Endothelial cell of umbilical vein (primary cell): ENCODE measurements around the gene NR5A2. TPM values are rescaled to one million over a fixed set of nuclear protein-coding genes. Genes with fewer than 3 reads are reported as not detected.

ENCODE experiments used
- BruUV-seq: library from RNA; stranded (reverse); fragments of 400-500 nt; replicated peaks from 2 replicates; lab custom pipeline; 2021; lab: Mats Ljungman, UMichigan
- CTCF ChIA-PET: fragments of 300-600, 350-600 bp; sonication (Branson Sonifier 250); formaldehyde crosslinking; loops from one replicate; lab custom pipeline; 2021; ENCODE audit warnings: antibody characterized with exemption, inconsistent platforms; lab: Charles Lee
- POLR2A ChIA-PET: fragments of 300-600, 350-600 bp; sonication (Branson Sonifier 250); formaldehyde crosslinking; loops from one replicate; lab custom pipeline; 2021; ENCODE audit warnings: antibody characterized with exemption, inconsistent platforms; lab: Charles Lee
- DNase-seq: peaks from one replicate; pipeline ENCODE4 v3.0.0-alpha.2; 2011; ENCODE audit warnings: low read depth, low spot score
- FAIRE-seq: peaks from 2 replicates; lab custom pipeline; 2011; peaks lifted over from hg19 to GRCh38; lab: Jason Lieb, UNC
- H2AFZ ChIP-seq: 2 replicates; pipeline ENCODE4 v1.6.0; 2012; ENCODE audit warnings: low read depth, low read length, control low read depth, inconsistent platforms
- H3K27ac ChIP-seq: 2 replicates; pipeline ENCODE4 v1.5.1; 2011; ENCODE audit warnings: low read depth, mild to moderate bottlenecking, control low read depth, low read length, moderate library complexity; ENCODE audit not compliant: insufficient read depth
- H3K27me3 ChIP-seq, 2 experiments: 2 replicates each; pipeline versions ENCODE4 v1.6.0 to v1.6.1; 2011; ENCODE audit warnings: low read length in 2 of 2, mixed read lengths in 1 of 2; ENCODE audit not compliant: control insufficient read depth in 2 of 2, insufficient read depth in 2 of 2
- H3K36me3 ChIP-seq, 2 experiments: 2 replicates in 1 of 2; 3 replicates in 1 of 2; pipeline ENCODE4 v1.5.1; 2011; ENCODE audit warnings: low read length in 2 of 2, mild to moderate bottlenecking in 1 of 2, moderate library complexity in 1 of 2; ENCODE audit not compliant: control insufficient read depth in 2 of 2, insufficient read depth in 2 of 2; ENCODE audit errors: extremely low read depth in 1 of 2
- H3K4me1 ChIP-seq: 3 replicates; pipeline ENCODE4 v1.5.1; 2011; ENCODE audit warnings: mild to moderate bottlenecking, low read length; ENCODE audit not compliant: control insufficient read depth, insufficient read depth; ENCODE audit errors: extremely low read depth
- H3K4me2 ChIP-seq: 2 replicates; pipeline ENCODE4 v1.6.1; 2011; ENCODE audit warnings: low read length, control low read depth, mixed read lengths; ENCODE audit not compliant: insufficient read depth
- H3K4me3 ChIP-seq, 3 experiments: fragments of 200-600 bp in 1 of 3; sonication (generic), shearing (Covaris generic) in 1 of 3; replicated peaks in 1 of 3; 2 replicates each; pipeline ENCODE4 v1.5.1; 2011 to 2016; ENCODE audit warnings: control low read depth in 3 of 3, low read length in 3 of 3, mild to moderate bottlenecking in 2 of 3, inconsistent platforms in 1 of 3, low read depth in 1 of 3, moderate library complexity in 1 of 3; ENCODE audit not compliant: insufficient read depth in 1 of 3
- H3K79me2 ChIP-seq: 2 replicates; pipeline ENCODE4 v1.6.0; 2012; ENCODE audit warnings: low read length, inconsistent platforms; ENCODE audit not compliant: control insufficient read depth, insufficient read depth
- H3K9ac ChIP-seq: replicated peaks from 2 replicates; pipeline ENCODE3; 2011; ENCODE audit warnings: low read length, control low read depth; ENCODE audit not compliant: insufficient read depth; ENCODE audit errors: extremely low read depth
- H3K9me1 ChIP-seq: replicated peaks from 3 replicates; pipeline ENCODE4 v1.6.0; 2011; ENCODE audit warnings: mild to moderate bottlenecking, low read length; ENCODE audit not compliant: control insufficient read depth, insufficient read depth; ENCODE audit errors: extremely low read depth
- H3K9me3 ChIP-seq: replicated peaks from 2 replicates; pipeline ENCODE4 v1.5.1; 2012; ENCODE audit warnings: low read length, inconsistent platforms; ENCODE audit not compliant: control insufficient read depth, insufficient read depth
- H4K20me1 ChIP-seq: replicated peaks from 2 replicates; pipeline ENCODE3; 2011; ENCODE audit warnings: mild to moderate bottlenecking, low read length; ENCODE audit not compliant: control insufficient read depth, insufficient read depth; ENCODE audit errors: extremely low read depth
- FOS ChIP-seq: IDR thresholded peaks from 2 replicates; pipeline ENCODE4 v1.6.1; 2011; ENCODE audit warnings: mild to moderate bottlenecking, low read length, moderate library complexity, borderline replicate concordance; ENCODE audit not compliant: insufficient read depth
- MAX ChIP-seq: IDR thresholded peaks from 2 replicates; pipeline ENCODE4 v1.6.1; 2011; ENCODE audit not compliant: insufficient read depth, insufficient read length
- MYC ChIP-seq: IDR thresholded peaks from one replicate; pipeline ENCODE4 v1.6.1; 2011; ENCODE audit warnings: mild to moderate bottlenecking, low read depth, low read length
- dilution Hi-C: fragments of 300-500 bp; cut with MboI; formaldehyde crosslinking; loops from one replicate; pipeline ENCODE4 v1.15.0; 2019; ENCODE audit warnings: low sequenced_read_pairs; ENCODE audit not compliant: extremely low pct_ligation_motif_present
- intact Hi-C: fragments of 100-400 bp; cut with micrococcal nuclease; formaldehyde crosslinking; loops from one replicate; pipeline ENCODE4 v1.10.0; 2022
- polyA plus RNA-seq, 4 experiments: library from polyadenylated mRNA; depleted of rRNA in 3 of 4; stranded (reverse) in 3 of 4; unstranded in 1 of 4; fragments of >200 nt; gene quantifications; 2 replicates each; pipeline versions ENCODE4 v1.2.1 to v1.2.3, GENCODE V29; 2011 to 2012; ENCODE audit warnings: missing spikeins in 1 of 4
- total RNA-seq: library from RNA; stranded (reverse); gene quantifications from 2 replicates; pipeline ENCODE4 v1.2.3, GENCODE V29; 2021

The NR5A2 gene
- total and polyA plus RNA-seq, 2 donors (not counting 3 experiments of a cell fraction or from before 2014, with no cell fraction given), result 3.4 to 12.1 TPM

DNA sequence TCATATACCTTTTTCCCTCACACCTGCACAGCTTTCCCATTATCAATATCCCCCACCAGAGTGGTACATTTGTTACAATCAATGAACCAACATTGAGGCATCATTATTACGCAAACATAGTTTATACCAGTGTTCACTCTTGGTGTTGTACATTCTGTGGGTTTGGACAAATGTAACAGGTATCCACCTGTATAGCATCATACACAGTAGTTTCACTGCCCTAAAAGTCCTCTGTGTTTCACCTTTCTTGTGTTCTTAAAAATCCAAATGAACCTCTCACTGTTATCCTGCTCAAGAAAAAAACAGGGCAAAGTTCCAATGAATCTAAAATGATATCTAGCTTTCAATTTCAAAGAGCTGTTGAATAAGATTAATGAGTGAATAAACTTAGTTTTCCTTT lies 45.9 kb upstream of the NR5A2 start:
- dilution Hi-C loops, result no loop called here
- BruUV-seq, result no TSS peak
- H3K9me1 ChIP-seq, result no peaks in the 10 kb centered on the region
- POLR2A ChIA-PET, result no interaction called here
- no peak overlapping the region for H3K9ac ChIP-seq
- DNase-seq (no peak), FAIRE-seq (no peak)
- no peak overlapping the region for H2AFZ ChIP-seq
- no peak overlapping the region for H3K4me2 ChIP-seq
- no peak overlapping the region for H3K4me3 ChIP-seq
- CTCF ChIA-PET, result interaction anchor here (0.6 kb wide), 1 partner anchor 297 kb away, joined by 3 read pairs; no protein-coding TSS in a partner anchor
- H4K20me1 ChIP-seq, result no peaks in the 10 kb centered on the region
- intact Hi-C loops, result no loop called here
- H3K27ac ChIP-seq, result no peak overlapping the region
- H3K27me3 ChIP-seq, result no peaks in the 10 kb centered on the region
- no peaks in the 10 kb centered on the region for H3K9me3 ChIP-seq
- no peaks in the 10 kb centered on the region for H3K36me3 ChIP-seq
- H3K4me1 ChIP-seq, result no peaks in the 10 kb centered on the region
- H3K79me2 ChIP-seq, result no peaks in the 10 kb centered on the region
- TF ChIP-seq FOS (no peak), MYC (no peak), MAX (no peak)

DNA sequence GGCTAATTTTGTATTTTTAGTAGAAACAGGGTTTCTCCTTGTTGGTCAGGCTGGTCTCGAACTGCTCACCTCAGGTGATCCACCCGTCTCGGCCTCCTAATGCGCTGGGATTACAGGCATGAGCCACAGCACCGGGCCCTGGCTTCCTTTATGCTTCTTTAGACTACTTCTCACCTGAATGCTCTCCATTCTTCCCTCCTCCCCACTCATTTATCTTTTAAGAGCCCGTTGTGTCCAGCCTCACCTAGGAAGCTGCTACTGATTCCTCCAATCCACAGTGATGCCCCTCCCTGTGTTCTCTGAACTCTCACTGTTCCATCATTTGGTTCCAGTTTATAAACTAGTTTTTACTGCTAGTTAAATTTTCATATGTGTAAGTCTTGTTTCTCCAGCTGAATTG lies 44.9 kb upstream of the NR5A2 start:
- Histone ChIP-seq H3K4me3 (no peak overlapping the region), H3K9me3 (no peaks in the 10 kb centered on the region), H2AFZ (no peak overlapping the region), H3K27me3 (no peaks in the 10 kb centered on the region), H3K79me2 (no peaks in the 10 kb centered on the region), H3K9me1 (no peaks in the 10 kb centered on the region), H4K20me1 (no peaks in the 10 kb centered on the region), H3K4me1 (no peaks in the 10 kb centered on the region), H3K9ac (no peak overlapping the region), H3K27ac (no peak overlapping the region), H3K36me3 (no peaks in the 10 kb centered on the region), H3K4me2 (no peak overlapping the region)
- TF ChIP-seq FOS, result no peak
- BruUV-seq, result no TSS peak
- ChIA-PET POLR2A (no interaction called here), CTCF (no interaction called here)
- no peak for DNase-seq
- intact Hi-C loops, result no loop called here
- dilution Hi-C loops, result no loop called here
- FAIRE-seq, result no peak
